Testis (tissue), 2 donors: ENCODE data around the gene MICA.

Experiments
- POLR2A ChIP-seq: fragments of 450-650 bp; IDR thresholded peaks from one replicate; pipeline ENCODE4 v1.6.1; 2017; ENCODE audit warnings: antibody characterized with exemption, mild to moderate bottlenecking, moderate library complexity
- TF ChIP-seq, protein P1 (sequence below), 3 experiments: fragments of 450-650 bp in 2 of 3; fragments of 200-600 bp in 1 of 3; sonication (generic) in 1 of 3; IDR thresholded peaks; one replicate each; pipeline ENCODE4 v1.5.1; 2016 to 2019; ENCODE audit warnings: antibody characterized with exemption in 3 of 3, mild to moderate bottlenecking in 2 of 3, moderate library complexity in 1 of 3

DNA sequence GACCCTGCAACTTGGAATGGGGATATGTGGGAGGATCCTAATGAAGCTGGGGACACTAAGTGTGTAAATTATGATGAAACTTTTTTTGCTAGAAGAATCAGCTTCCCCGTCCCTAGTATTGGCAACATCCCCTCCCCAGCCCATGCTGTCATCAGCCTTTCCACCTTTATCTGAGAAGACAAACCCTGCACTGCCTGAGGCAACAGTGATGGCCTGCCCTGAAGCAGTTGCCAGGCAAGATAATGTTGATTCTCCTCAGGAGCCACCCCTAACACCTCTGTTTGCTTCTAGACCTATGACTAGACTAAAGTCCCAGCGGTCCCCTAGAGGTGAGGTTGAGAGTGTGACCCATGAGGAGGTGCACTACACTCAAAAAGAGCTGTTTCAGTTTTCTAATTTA, 27.1 kb downstream of the MICA start:
- TF ChIP-seq, protein P1, sequence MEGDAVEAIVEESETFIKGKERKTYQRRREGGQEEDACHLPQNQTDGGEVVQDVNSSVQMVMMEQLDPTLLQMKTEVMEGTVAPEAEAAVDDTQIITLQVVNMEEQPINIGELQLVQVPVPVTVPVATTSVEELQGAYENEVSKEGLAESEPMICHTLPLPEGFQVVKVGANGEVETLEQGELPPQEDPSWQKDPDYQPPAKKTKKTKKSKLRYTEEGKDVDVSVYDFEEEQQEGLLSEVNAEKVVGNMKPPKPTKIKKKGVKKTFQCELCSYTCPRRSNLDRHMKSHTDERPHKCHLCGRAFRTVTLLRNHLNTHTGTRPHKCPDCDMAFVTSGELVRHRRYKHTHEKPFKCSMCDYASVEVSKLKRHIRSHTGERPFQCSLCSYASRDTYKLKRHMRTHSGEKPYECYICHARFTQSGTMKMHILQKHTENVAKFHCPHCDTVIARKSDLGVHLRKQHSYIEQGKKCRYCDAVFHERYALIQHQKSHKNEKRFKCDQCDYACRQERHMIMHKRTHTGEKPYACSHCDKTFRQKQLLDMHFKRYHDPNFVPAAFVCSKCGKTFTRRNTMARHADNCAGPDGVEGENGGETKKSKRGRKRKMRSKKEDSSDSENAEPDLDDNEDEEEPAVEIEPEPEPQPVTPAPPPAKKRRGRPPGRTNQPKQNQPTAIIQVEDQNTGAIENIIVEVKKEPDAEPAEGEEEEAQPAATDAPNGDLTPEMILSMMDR (IDR thresholded peaks at IDR 0.05), result no peak
- TF ChIP-seq POLR2A, result no peak
